GM18498 (cell line): ENCODE measurements around the gene PABPN1L.

Experiments used
- ATAC-seq: cut with Tn5 transposase; IDR thresholded peaks from one replicate; pipeline ENCODE4 v1.9.1; 2021; ENCODE audit warnings: mild to moderate bottlenecking, moderate library complexity; ENCODE audit not compliant: unreplicated experiment

Gene PABPN1L, protein sequence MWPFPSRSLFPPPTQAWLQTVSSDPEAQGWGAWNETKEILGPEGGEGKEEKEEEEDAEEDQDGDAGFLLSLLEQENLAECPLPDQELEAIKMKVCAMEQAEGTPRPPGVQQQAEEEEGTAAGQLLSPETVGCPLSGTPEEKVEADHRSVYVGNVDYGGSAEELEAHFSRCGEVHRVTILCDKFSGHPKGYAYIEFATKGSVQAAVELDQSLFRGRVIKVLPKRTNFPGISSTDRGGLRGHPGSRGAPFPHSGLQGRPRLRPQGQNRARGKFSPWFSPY

DNA sequence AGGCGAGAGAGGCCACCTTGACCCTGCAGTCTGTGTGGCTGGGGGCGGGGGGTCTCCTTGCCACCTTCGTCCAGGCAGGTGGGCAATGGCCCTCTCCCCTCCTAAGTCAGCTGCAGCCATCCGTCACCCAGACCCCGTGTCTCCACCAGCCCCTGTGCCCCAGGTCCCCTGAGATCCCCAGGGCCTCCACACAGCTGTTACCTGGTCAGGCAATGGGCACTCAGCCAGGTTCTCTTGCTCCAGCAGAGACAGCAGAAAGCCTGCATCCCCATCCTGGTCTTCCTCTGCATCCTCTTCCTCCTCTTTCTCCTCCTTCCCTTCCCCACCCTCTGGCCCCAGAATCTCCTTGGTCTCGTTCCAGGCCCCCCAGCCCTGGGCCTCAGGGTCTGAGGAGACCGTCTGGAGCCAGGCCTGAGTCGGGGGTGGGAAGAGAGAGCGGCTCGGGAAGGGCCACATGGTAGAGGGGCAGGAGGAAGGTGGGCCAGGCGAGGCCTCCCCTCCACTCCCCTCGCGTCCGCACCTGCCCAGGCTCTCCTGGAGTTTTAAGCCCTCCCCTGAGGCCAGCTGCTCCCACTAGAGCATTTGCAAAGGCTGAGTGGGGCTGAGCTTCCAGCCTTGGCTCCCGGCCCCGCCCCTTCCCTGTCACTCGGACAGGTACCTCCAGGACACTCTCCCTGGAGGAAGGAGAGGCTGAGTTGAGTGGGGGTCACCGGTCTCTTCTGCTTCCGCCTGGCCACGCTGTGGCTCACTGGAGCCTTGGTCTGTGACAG is at the start of gene PABPN1L:
Gene PABPN1L (minus strand): TSS at position 510 of the 770 bp plus-strand sequence. CDS start 54 bp downstream, at position 456.
- ATAC-seq = no peak

DNA sequence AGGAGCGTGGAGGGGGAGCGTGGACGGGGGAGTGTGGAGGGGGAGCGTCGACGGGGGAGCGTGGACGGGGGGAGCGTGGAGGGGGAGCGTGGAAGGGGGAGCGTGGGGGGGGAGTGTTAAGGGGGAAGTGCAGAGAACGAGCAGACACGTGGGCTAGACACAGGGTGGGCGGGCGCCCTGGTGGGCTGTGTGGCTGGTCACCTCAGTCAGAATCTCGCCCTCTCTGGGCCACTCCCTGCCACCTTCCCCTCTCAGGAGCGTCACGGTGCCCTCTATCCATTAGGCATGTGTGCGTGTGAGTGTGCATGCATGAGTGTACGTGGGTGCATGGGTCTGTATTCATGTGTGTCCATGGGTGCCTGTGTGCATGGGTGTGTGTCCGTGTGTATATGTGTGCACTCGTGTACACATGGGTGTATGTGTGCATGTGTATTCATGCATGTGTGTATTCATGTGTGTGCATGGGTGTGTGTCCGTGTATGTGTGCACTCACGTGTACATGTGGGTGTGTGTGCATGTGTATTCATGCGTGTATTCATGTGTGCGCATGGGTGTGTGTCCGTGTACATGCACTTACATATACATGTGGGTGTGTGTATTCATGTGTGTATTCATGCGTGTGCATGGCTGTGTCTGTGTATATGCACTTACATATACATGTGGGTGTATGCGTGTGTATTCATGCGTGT is 49.3 kb upstream of the PABPN1L start:
- no peak for ATAC-seq

DNA sequence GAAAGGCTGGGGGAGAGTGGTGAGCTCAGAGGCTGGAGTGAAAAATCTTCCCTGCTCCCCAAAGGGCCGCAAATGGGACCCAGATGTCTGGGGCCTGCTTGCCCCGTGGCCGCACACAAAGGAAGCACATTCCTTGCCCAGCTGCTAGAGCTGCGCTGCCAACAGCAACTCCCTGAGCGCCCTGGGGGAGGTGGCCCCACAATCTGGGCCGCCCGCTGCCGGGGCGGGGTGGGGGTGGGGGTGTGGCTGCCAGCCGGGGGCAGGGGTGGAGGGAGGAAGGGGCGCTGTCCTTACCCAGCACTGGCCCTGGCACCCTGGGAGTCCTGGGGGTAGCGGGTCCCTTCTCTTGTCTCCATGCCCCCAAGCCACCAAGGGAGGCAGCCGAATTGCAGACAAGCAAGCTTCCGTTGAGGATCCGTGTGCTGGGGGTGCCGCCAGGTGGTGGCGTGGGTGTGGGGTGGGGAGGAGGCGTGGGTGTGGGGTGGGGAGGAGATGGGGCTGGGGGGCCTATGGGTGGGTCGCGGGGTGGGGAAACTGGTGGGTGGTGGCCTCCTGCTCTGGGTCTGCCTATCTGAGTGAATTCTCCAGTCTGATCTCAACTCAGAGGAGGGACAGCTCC is 48.4 kb upstream of the PABPN1L start:
- ATAC-seq = no peak

DNA sequence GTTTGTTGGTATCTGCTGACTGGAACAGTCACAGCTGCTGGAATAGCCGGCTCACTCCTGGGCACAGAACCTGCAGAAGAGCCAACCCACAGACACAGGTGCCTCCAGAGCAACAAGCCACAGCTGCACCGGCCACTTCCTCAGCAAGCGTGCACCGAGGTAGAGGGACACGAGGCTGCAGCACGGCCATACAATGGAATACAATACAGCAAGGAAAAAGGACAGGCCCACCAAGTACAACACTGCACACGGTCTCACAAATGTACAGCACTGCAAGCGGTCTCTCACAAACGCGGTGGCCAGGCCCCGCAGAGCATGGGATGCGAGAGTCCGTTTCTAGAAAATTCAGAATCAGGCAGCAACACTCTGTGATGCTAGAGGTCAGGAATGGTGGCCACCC is 47.4 kb upstream of the PABPN1L start:
- no peak for ATAC-seq

DNA sequence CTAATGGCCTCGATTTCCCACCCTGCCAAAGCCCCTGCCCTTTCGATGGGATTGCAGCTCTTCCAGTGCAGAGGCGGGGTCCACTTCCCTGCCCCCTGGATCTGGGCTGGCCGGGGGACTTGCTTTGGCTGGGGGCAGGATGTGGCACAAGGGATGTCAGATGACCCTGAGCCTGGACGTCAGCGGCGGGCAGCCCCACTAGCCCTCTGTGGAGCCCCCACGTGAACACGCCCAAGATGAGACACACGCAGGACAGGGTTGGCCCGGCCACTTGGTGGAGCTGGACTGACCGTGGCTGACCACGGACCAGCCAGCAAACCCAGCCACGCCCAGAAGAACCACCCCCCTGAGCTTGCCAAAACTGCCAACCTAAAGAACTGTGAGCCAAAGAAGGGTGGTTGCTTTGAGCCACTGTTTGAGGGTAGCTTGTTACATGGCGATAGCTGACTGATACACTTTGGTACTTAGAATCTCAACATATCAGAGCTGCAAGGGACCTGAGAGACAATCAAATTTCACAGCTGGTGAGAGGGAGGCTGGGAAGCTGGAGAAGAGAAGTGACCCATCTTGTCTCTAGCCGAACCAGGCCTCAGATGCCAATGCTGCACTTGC is 46.6 kb upstream of the PABPN1L start:
- ATAC-seq = no peak

DNA sequence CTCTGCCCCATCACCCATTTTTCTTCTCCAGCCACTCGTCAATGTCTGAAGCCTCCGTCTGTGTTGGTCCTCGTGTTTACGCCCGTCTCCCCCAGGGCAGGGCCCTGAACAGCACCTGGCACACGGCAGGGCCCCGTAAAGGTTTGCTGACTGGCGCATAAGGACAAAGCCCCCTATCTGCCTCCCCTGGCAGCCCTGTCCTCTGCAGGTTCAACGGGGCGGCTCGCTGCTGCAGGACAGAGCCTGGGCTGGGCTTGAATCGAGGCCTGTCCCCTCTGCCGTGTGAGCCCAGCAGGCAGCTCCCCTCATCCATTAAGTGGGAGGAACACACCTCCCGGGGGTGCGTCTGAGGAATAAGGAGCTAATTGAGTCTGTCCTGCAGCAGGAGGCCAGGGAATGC is 46.1 kb upstream of the PABPN1L start:
- ATAC-seq = no peak

DNA sequence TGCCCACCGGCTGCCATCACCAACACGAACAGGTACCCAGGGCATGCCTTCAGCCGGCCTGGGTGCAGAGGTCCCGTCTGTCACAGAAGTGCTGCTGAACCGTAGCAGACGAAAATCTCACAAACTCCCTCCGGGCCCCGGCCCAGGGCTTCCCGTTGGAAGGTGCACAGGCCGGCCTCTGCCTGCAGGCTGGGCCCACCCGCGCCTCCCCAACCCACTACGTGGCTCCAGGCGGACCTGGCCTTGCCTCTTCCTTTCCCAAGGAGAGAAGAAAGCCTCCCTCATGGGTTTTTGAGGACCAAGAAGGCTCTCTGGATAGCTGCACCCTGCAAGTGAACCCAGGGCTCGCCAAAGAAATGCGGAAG is 45.5 kb upstream of the PABPN1L start:
- no peak for ATAC-seq

DNA sequence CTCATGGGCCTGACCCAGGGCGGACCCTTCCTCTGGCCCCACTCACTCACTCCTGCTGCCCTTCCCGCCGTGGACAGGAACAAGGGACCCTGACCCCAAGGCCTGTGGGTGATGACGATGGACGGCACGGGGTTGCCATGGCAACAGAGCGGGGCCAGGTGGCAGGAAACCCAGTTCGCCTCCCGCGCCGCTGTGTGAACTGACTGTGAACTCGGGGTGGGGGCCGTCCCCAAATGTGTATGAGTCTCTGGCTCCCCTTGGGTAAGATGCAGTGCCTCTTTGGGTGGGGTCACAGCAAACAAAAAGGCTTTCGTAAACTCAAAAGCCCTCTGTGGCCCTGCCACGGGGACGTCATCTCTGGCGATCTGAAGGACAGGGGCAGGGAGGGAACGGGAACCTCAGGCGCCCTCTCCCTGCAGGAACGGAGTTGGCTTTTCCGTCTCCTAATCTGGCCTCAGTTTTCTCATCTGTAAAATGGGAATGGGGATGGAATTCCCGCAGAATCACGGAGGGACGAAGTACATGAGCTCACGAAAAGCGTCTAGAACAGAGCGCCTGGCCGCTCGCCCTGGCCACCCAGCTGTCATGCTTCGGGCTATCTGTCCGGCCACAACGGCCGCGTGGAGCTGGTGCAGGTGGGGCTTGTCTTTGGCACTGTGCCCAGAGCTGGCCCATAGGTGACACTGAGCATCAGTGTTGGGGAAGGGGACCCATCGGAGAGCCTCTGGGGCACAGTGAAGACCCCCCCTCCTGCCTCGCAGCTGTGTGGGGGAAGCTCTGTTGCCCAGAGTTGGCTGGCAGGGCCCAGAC is 44.9 kb upstream of the PABPN1L start:
- ATAC-seq = no peak

DNA sequence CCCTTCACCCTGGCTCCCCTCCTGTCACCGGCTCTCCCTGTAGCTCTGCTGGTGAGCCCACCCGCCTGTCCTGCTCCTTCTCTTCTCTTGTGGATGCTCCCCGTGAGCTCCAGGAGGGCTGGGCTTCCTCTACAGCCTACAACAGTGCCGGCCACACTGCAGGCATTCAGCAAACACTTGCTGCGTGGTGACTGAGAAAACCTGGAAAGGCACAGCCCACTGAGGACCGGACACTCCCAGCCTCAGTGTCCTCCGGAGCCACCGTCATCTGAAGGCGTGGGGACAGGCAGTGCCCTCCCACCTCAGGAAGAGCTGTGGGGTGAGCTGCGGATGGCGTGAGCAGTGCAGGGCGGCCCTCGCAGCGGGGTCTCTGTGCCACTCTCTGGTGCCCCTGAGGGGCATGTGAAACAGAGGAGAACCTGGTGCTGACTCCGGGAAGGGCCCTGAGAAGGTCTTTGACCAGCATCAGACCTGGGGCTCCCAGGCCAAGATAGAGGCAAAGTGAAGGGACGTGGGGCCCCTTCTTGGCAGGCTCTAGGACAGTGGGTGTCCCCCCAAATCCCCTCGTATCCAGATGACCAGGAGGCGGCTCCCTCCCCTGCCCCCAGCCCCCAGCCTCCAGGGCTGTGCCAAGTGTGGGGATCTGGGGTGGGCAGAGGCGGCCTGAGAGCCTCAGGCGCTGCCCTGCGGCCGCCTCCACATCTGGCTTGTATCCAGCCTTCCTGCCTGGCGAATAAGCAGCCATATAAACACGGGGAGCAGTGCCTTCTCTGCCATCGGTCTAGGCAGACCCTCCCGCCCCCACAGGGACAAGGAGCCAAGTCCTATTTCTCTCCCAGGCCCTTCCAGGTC is 44.0 kb upstream of the PABPN1L start:
- ATAC-seq = no peak

DNA sequence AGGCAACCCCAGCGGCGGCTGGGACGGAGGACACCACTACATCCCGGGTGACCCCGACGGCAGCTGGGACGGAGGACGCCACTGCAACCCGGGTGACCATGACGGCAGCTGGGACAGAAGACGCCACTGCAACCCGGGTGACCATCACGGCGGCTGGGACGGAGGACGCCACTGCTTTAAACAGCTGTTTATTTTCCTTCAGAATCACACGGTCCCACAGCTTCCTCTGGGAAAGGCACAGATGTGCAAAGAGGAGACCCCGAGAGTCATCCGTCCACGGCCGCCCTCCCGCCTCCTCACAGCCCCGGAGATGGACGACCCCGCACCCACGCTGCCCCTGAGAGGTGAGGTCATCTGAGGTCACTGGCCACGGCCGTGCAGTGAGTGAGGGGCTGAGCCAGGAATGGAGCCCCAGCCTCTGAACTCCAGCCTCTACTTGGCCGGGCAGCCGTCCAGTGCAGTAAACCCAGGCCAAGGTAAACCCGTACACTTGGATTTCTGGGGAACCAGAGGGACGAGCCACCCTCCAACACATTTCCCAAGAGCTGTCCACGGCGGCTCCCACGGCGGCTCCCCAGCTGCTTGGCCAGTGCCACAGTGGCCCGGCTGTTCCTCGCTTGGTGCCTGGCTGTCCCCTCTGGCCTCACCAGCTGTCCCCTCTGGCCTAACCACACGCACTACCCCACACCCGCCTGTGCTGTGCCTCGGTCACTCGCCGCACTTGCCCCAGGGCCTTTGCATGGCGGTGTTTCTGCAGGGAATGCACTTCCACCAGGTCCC is 43.2 kb upstream of the PABPN1L start:
- no peak for ATAC-seq

DNA sequence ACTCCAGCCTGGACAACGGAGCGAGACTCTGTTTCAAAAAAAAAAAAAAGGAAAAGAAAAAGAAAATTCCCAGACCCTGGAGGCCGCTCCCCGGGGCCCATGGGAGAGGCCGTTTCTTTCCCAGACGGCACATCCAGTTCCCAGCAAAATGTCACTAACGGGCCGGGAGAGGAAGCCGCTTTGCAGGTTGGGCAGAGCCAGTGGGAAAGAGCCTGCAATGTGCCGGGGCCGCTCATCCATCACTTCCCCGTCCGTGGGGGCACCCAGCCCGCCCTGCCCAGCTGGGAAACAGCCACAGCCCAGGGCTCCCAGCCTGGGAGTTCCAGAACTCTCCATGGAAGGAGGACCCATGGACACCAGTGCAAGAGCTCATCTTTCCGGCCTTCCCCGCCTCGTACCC is 41.8 kb upstream of the PABPN1L start:
- ATAC-seq = no peak

DNA sequence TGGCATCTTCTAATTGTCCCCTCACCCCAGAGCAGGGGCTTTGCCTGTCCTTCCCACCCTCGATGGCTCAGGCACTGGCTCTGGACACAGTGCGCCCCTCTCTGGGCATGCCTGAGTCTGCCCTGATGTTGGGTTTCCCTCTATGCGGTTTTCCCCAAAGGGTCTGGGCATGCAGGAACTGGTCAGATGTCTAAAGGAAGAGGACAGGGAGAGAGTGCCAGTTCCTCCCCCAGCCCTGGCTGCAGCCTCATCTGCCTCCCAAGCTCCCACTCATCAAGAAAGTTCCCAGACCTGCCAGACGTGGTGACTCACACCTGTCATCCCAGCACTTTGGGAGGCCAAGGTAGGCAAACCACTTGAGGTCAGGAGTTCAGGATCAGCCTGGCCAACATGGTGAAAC is 41.3 kb upstream of the PABPN1L start:
- ATAC-seq = no peak

DNA sequence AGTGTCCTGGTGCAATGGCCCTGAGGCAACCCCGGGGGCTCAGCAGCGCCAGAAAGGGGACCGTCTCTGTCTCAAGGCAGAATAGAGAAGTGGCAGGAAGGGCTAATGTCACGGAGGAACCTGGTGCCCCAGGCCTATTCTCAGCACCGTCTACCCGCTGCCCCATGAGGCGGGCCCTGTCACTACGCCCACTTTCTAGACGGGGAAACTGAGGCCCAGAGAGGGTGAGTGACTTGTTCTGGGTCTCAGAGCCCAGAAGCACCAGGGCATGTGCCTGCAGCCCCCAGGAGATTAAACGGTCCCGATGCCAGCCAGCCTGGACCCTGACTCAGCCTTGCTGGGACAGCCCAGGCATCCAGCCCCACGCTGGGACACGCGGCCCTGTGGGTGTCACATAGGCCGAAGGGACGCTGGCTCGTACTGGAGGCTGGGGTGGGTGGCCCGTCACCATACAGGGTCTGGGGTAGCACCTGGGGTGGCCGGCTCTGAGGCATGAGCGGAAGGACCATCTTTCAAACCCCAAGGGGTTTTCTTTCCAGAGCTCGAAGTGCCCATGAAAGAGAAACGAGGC is 40.2 kb upstream of the PABPN1L start:
- ATAC-seq = no peak

DNA sequence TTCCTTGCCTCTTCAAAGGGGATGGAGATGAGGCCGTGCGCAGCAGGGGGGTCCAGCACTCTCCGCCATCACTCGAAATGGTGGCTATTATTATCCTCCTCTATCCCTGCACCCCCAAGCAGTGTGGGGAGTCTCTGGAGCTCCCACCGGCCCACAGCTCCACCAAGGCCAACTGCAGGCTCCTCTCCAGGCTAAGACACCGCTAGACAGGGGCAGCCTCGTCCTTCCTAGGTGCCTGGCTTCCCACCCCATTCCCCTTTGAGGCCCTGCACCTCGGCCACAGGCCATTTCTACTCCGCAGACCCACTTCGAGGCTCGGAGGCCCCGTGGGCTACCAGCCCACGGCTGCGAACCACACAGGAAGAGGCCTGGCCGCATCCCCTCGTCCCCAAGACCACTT is 39.6 kb upstream of the PABPN1L start:
- no peak for ATAC-seq

DNA sequence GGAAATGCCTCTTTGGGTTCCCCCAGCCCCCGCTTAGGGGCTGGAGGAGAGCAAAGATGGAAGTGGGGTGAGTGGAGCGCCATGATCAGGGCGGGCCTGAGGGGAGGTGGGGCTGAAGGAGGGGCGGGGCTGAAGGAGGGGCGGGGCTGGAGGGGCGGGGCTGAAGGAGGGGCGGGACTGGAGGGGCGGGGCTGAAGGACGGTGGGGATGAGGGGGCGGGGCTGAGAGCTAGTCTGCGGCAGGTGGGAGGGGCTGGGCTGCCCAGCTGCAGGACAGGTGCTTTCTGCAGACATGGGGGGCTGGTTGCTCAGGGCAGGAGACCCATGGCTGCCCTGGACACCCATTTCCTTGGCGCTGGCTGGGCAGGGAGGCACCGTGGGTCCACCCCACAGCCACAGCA is 39.1 kb upstream of the PABPN1L start:
- ATAC-seq = no peak

DNA sequence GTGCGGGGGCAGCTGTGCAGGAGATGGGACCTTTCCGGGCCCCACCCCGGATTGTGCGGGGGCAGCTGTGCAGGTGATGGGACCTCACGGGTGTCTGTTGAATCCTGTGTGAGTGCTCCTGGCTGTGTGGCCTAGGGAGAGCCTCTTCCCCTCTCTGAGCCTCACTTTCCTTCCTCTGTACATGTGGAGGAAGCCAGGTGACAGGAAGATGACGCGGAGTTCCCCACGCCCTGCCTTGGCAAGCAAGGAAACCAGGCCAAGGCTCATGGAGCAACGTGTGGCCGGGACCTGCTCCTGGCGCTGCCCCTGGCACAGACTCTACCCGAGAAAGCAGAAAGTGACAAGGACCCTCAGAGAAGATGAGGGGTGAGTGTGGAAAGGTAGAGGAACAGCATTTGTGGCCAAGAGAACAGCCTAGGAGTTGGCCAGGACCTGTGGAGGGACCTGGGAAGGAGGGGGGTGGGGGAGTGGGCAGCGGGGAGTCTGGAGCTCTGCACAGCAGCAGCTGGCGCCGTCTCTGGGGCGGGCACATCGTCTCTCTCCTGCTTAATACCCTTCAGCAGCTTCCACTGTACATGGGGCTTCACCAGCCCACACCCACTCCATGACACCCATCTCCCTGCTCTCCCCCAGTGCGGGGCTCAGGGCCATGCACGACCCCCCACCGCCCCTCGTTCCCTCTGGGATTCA is 38.4 kb upstream of the PABPN1L start:
- no peak for ATAC-seq

DNA sequence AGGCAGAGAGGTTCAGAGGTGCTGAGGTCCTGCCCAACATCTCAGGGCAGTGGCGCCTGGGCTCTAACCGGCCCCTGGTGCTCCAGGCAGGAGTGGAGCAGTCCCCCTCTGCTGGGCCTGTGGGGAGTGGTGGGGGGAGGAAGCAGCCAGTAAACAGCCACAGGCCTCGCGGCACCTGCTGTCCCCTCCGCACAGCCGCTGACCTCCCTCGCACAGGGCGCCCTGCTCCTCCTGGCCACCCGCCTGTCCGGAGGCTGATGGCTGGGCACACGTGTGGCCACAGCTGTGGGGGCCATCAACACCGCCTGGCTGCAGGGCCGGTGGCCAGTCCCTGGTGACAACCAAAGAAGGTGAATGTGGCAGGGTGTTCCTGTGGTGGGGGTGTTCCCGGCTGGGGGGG is 36.8 kb upstream of the PABPN1L start:
- no peak for ATAC-seq

DNA sequence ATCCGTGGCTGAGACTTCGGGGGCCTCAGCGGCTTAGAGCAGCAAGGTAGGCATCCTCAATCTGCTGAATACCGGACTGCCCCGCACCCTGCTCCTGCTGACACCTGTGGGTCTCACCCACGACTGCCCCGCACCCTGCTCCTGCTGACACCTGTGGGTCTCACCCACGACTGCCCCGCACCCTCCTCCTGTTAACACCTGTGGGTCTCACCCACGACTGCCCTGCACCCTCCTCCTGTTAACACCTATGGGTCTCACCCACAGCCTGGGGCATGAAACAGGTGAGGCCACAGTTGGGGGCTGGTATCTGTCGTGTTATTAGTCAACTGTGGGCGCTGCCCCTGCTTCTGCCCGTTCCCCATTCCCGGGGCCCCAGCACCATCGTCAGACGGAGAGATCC is 36.3 kb upstream of the PABPN1L start:
- ATAC-seq = no peak
